NCI-H748 (cell line): ENCODE measurements around the gene PTCD3.

ENCODE experiments used
- DNase-seq: peaks from one replicate; lab custom pipeline; 2025; ENCODE audit not compliant: unreplicated experiment; lab: John Stamatoyannopoulos, UW

Gene PTCD3

GRCh38 chr2:86143307-86143706 lies 37.3 kb downstream of the PTCD3 start:
- no peak for DNase-seq

GRCh38 chr2:86143926-86144685 lies 38.1 kb downstream of the PTCD3 start:
- DNase-seq: no peak

GRCh38 chr2:86147793-86148192 lies 41.8 kb downstream of the PTCD3 start:
- no peak for DNase-seq

- no peak for DNase-seq
Measured at GRCh38 chr2:86150502-86150901, 44.5 kb downstream of the PTCD3 start.

- DNase-seq: no peak
Measured at GRCh38 chr2:86157009-86157556, 51.0 kb downstream of the PTCD3 start.

GRCh38 chr2:86158286-86158685 lies 52.3 kb downstream of the PTCD3 start:
- DNase-seq: no peak

- DNase-seq: no peak
Measured at GRCh38 chr2:86160156-86160952, 54.3 kb downstream of the PTCD3 start.

- DNase-seq: no peak
Measured at GRCh38 chr2:86170449-86170848, 64.4 kb downstream of the PTCD3 start.

GRCh38 chr2:86171295-86171694 lies 65.3 kb downstream of the PTCD3 start:
- DNase-seq: peak; percentile 51

- DNase-seq: no peak
Measured at GRCh38 chr2:86172610-86173009, 66.6 kb downstream of the PTCD3 start.

- no peak for DNase-seq
Measured at GRCh38 chr2:86174445-86174844, 68.4 kb downstream of the PTCD3 start.

- DNase-seq: no peak
Measured at GRCh38 chr2:86175828-86176227, 69.8 kb downstream of the PTCD3 start.

GRCh38 chr2:86176597-86176996 lies 70.6 kb downstream of the PTCD3 start:
- no peak for DNase-seq

- no peak for DNase-seq
Measured at GRCh38 chr2:86185517-86186212, 79.6 kb downstream of the PTCD3 start.

GRCh38 chr2:86186431-86186830 lies 80.4 kb downstream of the PTCD3 start:
- no peak for DNase-seq

GRCh38 chr2:86189782-86190416 lies 83.9 kb downstream of the PTCD3 start:
- no peak for DNase-seq
